Heart left ventricle (tissue), 13 donors: ENCODE data around the gene TFDP3.

Source experiments
- CTCF ChIP-seq, 12 donors: fragments of 200-600 bp; sonication (generic) in 4 of 12; IDR thresholded peaks; one replicate each; pipeline versions ENCODE4 v1.5.0 to v1.8.0; 2018 to 2022; ENCODE audit warnings: antibody characterized with exemption in 12 of 12, mild to moderate bottlenecking in 5 of 12
- POLR2A ChIP-seq, 2 donors: fragments of 450-650 bp; IDR thresholded peaks; one replicate each; pipeline ENCODE4 v1.6.1; 2017; ENCODE audit warnings: antibody characterized with exemption in 2 of 2, mild to moderate bottlenecking in 2 of 2, moderate library complexity in 2 of 2
- donor health status: ischemic (EF 13 %, LVEDD 7.1; RV severe dilation, severe dysfunction).
- donor health status: DM: no; HTN: yes; CAD: no.
- donor health status: DM: no; HTN: no; CAD: no.
- donor health status: ischemic (EF 25% LVEDD 6.9; RV normal size, moderate dysfunction).
- donor health status: ischemic (EF 25% LVEDD 5.7; RV mildly dilated, moderate dysfunction).
- donor health status: ischemic (EF 35%, LVEDD 5.7; RV mildly dilated, moderate dysfunction).
- donor health status: nonischemic (EF 11% LVEDD 7.7; RV severe dilation, severe dysfunction).
- donor health status: DM: yes; HTN: yes; CAD: no.
- donor health status: PGD.
- donor health status: ischemic (EF 29% LVEDD 5.4; RV normal size, mild dysfunction).
- donor health status: nonischemic (EF 23%, LVEDD 6.1; RV moderate dilation, normal function).

DNA sequence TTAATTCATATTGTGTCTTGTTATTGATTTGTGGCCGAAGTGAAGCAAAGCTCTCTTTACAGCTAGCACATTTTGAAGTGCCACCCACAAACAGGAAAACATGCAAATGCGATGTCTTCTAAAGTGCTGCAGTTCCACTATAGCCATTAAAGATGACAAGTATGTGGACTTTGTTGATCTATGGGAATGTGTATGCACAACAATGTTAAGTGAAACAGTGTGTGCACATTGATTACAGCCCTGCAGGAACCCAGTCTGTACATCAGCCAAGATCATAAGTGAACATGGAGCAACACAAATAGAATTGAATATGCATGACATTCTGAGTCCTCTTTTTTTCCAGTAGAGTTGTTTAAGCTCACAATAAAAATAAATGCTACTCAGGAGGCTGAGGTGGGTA, 43.0 kb downstream of the TFDP3 start:
- no peak for TF ChIP-seq POLR2A (IDR thresholded peaks at IDR 0.05)
- TF ChIP-seq CTCF (IDR thresholded peaks at IDR 0.05) = no peak
